ENCODE data around the gene CLK2. TPM values are rescaled to one million over a fixed set of nuclear protein-coding genes. Genes with fewer than 3 reads are reported as not detected.

The CLK2 gene
- total RNA-seq, 1 donor from 2014 or later = 31.8 TPM

Other genes with a start within 250 kb of the CLK2 start
- not detected for gene DCST2, start 239.7 kb downstream of the CLK2 start, total RNA-seq (ENCODE audit: insufficient read depth, low replicate concordance)
- not detected for gene DCST1, start 239.7 kb downstream of the CLK2 start, total RNA-seq (ENCODE audit: insufficient read depth, low replicate concordance)
- gene ADAM15, start 222.2 kb downstream of the CLK2 start, total RNA-seq (ENCODE audit: insufficient read depth, low replicate concordance) = 35.6 TPM
- 9.9 TPM for gene EFNA4, start 209.8 kb downstream of the CLK2 start, total RNA-seq (ENCODE audit: insufficient read depth, low replicate concordance)
- gene EFNA3, start 194.7 kb downstream of the CLK2 start, total RNA-seq (ENCODE audit: insufficient read depth, low replicate concordance) = 0.72 TPM
- 3.1 TPM for gene EFNA1, start 145.6 kb downstream of the CLK2 start, total RNA-seq (ENCODE audit: insufficient read depth, low replicate concordance)
- gene SLC50A1, start 137.7 kb downstream of the CLK2 start, total RNA-seq (ENCODE audit: insufficient read depth, low replicate concordance) = 22.9 TPM
- not detected for gene DPM3, start 133.0 kb downstream of the CLK2 start, total RNA-seq (ENCODE audit: insufficient read depth, low replicate concordance)
- gene KRTCAP2, start 100.2 kb downstream of the CLK2 start, total RNA-seq (ENCODE audit: insufficient read depth, low replicate concordance) = 45.5 TPM
- gene TRIM46, start 99.7 kb downstream of the CLK2 start, total RNA-seq (ENCODE audit: insufficient read depth, low replicate concordance) = 1.9 TPM
- gene THBS3, start 65.6 kb downstream of the CLK2 start, total RNA-seq (ENCODE audit: insufficient read depth, low replicate concordance) = 58.3 TPM
- 17.3 TPM for gene MTX1, start 64.8 kb downstream of the CLK2 start, total RNA-seq (ENCODE audit: insufficient read depth, low replicate concordance)
- 1.2 TPM for gene ENTREP3, start 18.0 kb downstream of the CLK2 start, total RNA-seq (ENCODE audit: insufficient read depth, low replicate concordance)
- 12.3 TPM for gene SCAMP3, start 11.1 kb downstream of the CLK2 start, total RNA-seq (ENCODE audit: insufficient read depth, low replicate concordance)
- 5.1 TPM for gene HCN3, start 4.0 kb upstream of the CLK2 start, total RNA-seq (ENCODE audit: insufficient read depth, low replicate concordance)
- not detected for gene PKLR, start 27.9 kb upstream of the CLK2 start, total RNA-seq (ENCODE audit: insufficient read depth, low replicate concordance)
- gene FDPS, start 35.4 kb upstream of the CLK2 start, total RNA-seq (ENCODE audit: insufficient read depth, low replicate concordance) = 46.9 TPM
- gene RUSC1, start 47.4 kb upstream of the CLK2 start, total RNA-seq (ENCODE audit: insufficient read depth, low replicate concordance) = 17.1 TPM